ENCODE measurements around the gene FAM210A.

DNA sequence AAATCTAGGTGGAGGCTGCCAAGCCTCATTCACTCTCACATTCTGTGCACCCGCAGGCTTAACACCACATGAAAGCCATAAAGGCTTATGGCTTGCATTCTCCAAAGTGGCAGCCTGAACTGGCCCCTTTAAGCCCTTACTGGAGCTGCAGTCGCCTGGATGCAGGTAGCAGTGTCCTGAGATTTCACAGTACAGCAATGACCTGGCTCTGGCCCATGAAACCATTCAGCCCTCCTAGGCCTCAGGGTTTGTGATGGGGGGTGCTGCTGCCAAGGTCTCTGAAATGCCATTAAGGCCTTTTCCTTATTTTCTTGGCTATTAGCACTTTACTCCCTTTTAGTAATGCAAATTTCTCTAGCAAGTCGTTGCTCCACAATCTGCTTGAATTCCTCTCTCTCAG is 48.7 kb upstream of the FAM210A start:
- TF ChIP-seq, protein P1, sequence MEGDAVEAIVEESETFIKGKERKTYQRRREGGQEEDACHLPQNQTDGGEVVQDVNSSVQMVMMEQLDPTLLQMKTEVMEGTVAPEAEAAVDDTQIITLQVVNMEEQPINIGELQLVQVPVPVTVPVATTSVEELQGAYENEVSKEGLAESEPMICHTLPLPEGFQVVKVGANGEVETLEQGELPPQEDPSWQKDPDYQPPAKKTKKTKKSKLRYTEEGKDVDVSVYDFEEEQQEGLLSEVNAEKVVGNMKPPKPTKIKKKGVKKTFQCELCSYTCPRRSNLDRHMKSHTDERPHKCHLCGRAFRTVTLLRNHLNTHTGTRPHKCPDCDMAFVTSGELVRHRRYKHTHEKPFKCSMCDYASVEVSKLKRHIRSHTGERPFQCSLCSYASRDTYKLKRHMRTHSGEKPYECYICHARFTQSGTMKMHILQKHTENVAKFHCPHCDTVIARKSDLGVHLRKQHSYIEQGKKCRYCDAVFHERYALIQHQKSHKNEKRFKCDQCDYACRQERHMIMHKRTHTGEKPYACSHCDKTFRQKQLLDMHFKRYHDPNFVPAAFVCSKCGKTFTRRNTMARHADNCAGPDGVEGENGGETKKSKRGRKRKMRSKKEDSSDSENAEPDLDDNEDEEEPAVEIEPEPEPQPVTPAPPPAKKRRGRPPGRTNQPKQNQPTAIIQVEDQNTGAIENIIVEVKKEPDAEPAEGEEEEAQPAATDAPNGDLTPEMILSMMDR (IDR thresholded peaks at IDR 0.05; ENCODE audit: low read depth, low read length): no peak
- no peak for TF ChIP-seq EZH2phosphoT487 (IDR thresholded peaks at IDR 0.05; ENCODE audit: low read depth)

Measured in OCI-LY3 (cell line).